Measurements from ENCODE around the gene MYCN. TPM values are rescaled to one million over a fixed set of nuclear protein-coding genes. Genes with fewer than 3 reads are reported as not detected.

MYCN gene
- polyA plus RNA-seq, 3 donors, result not detected

- Mint-ChIP-seq H3K4me1 (no peaks in the 10 kb centered on the region), H3K9me3 (no peaks in the 10 kb centered on the region), H3K36me3 (no peaks in the 10 kb centered on the region), H3K4me3 (no peak overlapping the region), H3K27ac (no peak overlapping the region), H3K27me3 (ENCODE audit: low read depth in 3 of 3) (peaks cover 0 to 4% (median 3%) of the 10 kb centered on the region in 3 donors)
- no peak overlapping the region for H3K4me3 ChIP-seq (replicated peaks in 1 of 3; ENCODE audit: low read depth in 2 of 3, low read length in 3 of 3)
- no peak for DNase-seq
- H3K9me3 ChIP-seq (replicated peaks in 1 of 2; ENCODE audit: control insufficient read depth in 1 of 2, insufficient read depth in 1 of 2, low read length in 2 of 2), result no peaks in the 10 kb centered on the region
- intact Hi-C loops (cut with micrococcal nuclease), result no loop called here
- H4K20me1 ChIP-seq (ENCODE audit: insufficient read depth, low read length), result no peaks in the 10 kb centered on the region
- WGBS (ENCODE audit: insufficient coverage), result 100% methylated on average over 2 of the region's 4 CpGs
- H3K36me3 ChIP-seq (replicated peaks in 1 of 2; ENCODE audit: control insufficient read depth in 1 of 2, insufficient read depth in 2 of 2, low read length in 2 of 2), result no peaks in the 10 kb centered on the region
- H3K4me1 ChIP-seq (ENCODE audit: control insufficient read depth in 1 of 2, insufficient read depth in 2 of 2, low read length in 2 of 2), result no peaks in the 10 kb centered on the region
- TF ChIP-seq, protein P1, sequence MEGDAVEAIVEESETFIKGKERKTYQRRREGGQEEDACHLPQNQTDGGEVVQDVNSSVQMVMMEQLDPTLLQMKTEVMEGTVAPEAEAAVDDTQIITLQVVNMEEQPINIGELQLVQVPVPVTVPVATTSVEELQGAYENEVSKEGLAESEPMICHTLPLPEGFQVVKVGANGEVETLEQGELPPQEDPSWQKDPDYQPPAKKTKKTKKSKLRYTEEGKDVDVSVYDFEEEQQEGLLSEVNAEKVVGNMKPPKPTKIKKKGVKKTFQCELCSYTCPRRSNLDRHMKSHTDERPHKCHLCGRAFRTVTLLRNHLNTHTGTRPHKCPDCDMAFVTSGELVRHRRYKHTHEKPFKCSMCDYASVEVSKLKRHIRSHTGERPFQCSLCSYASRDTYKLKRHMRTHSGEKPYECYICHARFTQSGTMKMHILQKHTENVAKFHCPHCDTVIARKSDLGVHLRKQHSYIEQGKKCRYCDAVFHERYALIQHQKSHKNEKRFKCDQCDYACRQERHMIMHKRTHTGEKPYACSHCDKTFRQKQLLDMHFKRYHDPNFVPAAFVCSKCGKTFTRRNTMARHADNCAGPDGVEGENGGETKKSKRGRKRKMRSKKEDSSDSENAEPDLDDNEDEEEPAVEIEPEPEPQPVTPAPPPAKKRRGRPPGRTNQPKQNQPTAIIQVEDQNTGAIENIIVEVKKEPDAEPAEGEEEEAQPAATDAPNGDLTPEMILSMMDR (IDR thresholded peaks at IDR 0.05), result no peak
- H3K9ac ChIP-seq (ENCODE audit: insufficient read depth, low read length, poor library complexity, severe bottlenecking), result no peak overlapping the region
- no peak overlapping the region for H3K27ac ChIP-seq (ENCODE audit: low read depth in 1 of 2, low read length in 2 of 2)
- H3K79me2 ChIP-seq (ENCODE audit: insufficient read depth, low read length), result no peaks in the 10 kb centered on the region
- H2AFZ ChIP-seq (ENCODE audit: insufficient read depth, low read depth, low read length, poor library complexity, severe bottlenecking), result no peak overlapping the region
- no peak overlapping the region for H3K4me2 ChIP-seq (replicated peaks; ENCODE audit: extremely low read depth, low read length, poor library complexity, severe bottlenecking)
- no peaks in the 10 kb centered on the region for H3K27me3 ChIP-seq (ENCODE audit: control insufficient read depth in 2 of 2, insufficient read depth in 2 of 2, low read length in 2 of 2)
Measured at GRCh38 chr2:15916336-15916735, 24.0 kb upstream of the MYCN start.

DNA sequence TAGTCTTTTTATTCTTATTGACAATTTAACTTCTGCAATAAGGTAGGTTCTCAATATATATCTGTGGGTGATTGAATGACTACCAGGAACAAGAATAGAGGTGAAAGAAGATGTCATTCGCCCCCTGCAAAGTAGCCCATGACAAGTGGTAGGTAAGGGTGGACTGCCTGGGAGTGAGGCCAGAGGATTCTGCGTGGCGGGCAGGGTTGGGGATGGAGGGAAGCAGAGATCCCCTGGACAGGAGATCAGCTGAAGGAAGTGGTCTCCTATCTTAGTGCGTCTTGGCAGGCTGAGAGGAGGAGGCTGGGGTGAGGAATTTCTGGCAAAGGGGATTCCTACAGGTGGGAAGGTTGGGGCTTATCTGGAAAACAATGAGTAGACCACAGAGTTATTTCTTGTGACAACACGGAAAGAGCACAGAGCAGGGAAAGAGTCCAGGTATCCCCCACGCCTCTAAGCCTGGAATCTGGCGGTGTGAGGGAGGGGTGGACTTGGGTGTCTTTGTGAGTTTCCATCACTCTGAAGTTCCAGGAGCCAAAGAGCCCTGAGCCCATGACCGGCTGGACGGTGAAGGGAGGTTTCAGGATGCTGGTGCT, 21.5 kb upstream of the MYCN start:
- no peak overlapping the region for H3K4me3 ChIP-seq (replicated peaks in 1 of 3; ENCODE audit: low read depth in 2 of 3, low read length in 3 of 3)
- no peaks in the 10 kb centered on the region for H3K27me3 ChIP-seq (ENCODE audit: control insufficient read depth in 2 of 2, insufficient read depth in 2 of 2, low read length in 2 of 2)
- TF ChIP-seq, protein P1 (IDR thresholded peaks at IDR 0.05), result no peak
- no peaks in the 10 kb centered on the region for H3K4me1 Mint-ChIP-seq
- H3K9ac ChIP-seq (ENCODE audit: insufficient read depth, low read length, poor library complexity, severe bottlenecking), result no peak overlapping the region
- H3K27me3 Mint-ChIP-seq (ENCODE audit: low read depth in 3 of 3), result peaks cover 0 to 3% (median 3%) of the 10 kb centered on the region in 3 donors
- no peaks in the 10 kb centered on the region for H3K36me3 ChIP-seq (replicated peaks in 1 of 2; ENCODE audit: control insufficient read depth in 1 of 2, insufficient read depth in 2 of 2, low read length in 2 of 2)
- no peaks in the 10 kb centered on the region for H3K36me3 Mint-ChIP-seq
- no peaks in the 10 kb centered on the region for H3K9me3 Mint-ChIP-seq
- DNase-seq, result no peak
- H2AFZ ChIP-seq (ENCODE audit: insufficient read depth, low read depth, low read length, poor library complexity, severe bottlenecking), result no peak overlapping the region
- no peaks in the 10 kb centered on the region for H3K9me3 ChIP-seq (replicated peaks in 1 of 2; ENCODE audit: control insufficient read depth in 1 of 2, insufficient read depth in 1 of 2, low read length in 2 of 2)
- no peaks in the 10 kb centered on the region for H3K79me2 ChIP-seq (ENCODE audit: insufficient read depth, low read length)
- no peak overlapping the region for H3K27ac Mint-ChIP-seq
- intact Hi-C loops (cut with micrococcal nuclease), result no loop called here
- no peak overlapping the region for H3K4me3 Mint-ChIP-seq
- no peak overlapping the region for H3K27ac ChIP-seq (ENCODE audit: low read depth in 1 of 2, low read length in 2 of 2)
- WGBS (ENCODE audit: insufficient coverage), result 93% methylated on average over 9 of the region's 9 CpGs
- H4K20me1 ChIP-seq (ENCODE audit: insufficient read depth, low read length), result no peaks in the 10 kb centered on the region
- no peaks in the 10 kb centered on the region for H3K4me1 ChIP-seq (ENCODE audit: control insufficient read depth in 1 of 2, insufficient read depth in 2 of 2, low read length in 2 of 2)
- no peak overlapping the region for H3K4me2 ChIP-seq (replicated peaks; ENCODE audit: extremely low read depth, low read length, poor library complexity, severe bottlenecking)

Measured in CD14-positive monocyte (primary cell).